Lower lobe of right lung (tissue), 2 donors: ENCODE data around the gene HEATR5B. TPM values are rescaled to one million over a fixed set of nuclear protein-coding genes. Genes with fewer than 3 reads are reported as not detected.
"Not testable (repeated sequence)": the region's sequence is repeated elsewhere in the genome, so short reads cannot be mapped to it uniquely, and the experiment has no call there.

Experiments
- ATAC-seq, 2 donors: fragments of 200-7000 bp; cut with Tn5 transposase; one replicate each; pipeline ENCODE4 v1.9.1; 2020 to 2022; ENCODE audit warnings: mild to moderate bottlenecking in 2 of 2, moderate library complexity in 2 of 2
- DNase-seq: peaks from one replicate; pipeline ENCODE4 v3.0.0-alpha.2; 2020
- H3K27ac ChIP-seq: fragments of 200-600 bp; one replicate; pipeline ENCODE4 v1.8.0; 2022
- H3K27me3 ChIP-seq: fragments of 200-600 bp; one replicate; pipeline ENCODE4 v1.8.0; 2022; ENCODE audit warnings: low read depth
- H3K36me3 ChIP-seq: fragments of 200-600 bp; one replicate; pipeline ENCODE4 v1.8.0; 2022; ENCODE audit warnings: mild to moderate bottlenecking
- H3K4me1 ChIP-seq: fragments of 200-600 bp; one replicate; pipeline ENCODE4 v1.8.0; 2022
- H3K4me3 ChIP-seq: fragments of 200-600 bp; one replicate; pipeline ENCODE4 v1.8.0; 2022; ENCODE audit warnings: mild to moderate bottlenecking
- H3K9me3 ChIP-seq: fragments of 200-600 bp; one replicate; pipeline ENCODE4 v1.8.0; 2022
- CTCF ChIP-seq: fragments of 200-600 bp; IDR thresholded peaks from one replicate; pipeline ENCODE4 v1.8.0; 2022; ENCODE audit warnings: antibody characterized with exemption, mild to moderate bottlenecking
- intact Hi-C: fragments of 100-400 bp; cut with DNase I; formaldehyde crosslinking; loops from one replicate; pipeline ENCODE4 v1.11.0; 2022
- total RNA-seq: library from RNA; stranded (reverse); fragmentation: NEBNext Ultra II Directional; extraction: Animal tissue kit (Norgen Biotek cat#: 25700); gene quantifications from one replicate; pipeline ENCODE4 v1.2.1, GENCODE V29; 2021
- donor health status: DM: no; HTN: yes; CAD: no; lungs with severe emphysema.

The HEATR5B gene
- total RNA-seq, 1 donor from 2014 or later, result 33.9 TPM

GRCh38 chr2:36981911-36982310 is 102.3 kb downstream of the HEATR5B start:
- Histone ChIP-seq H3K9me3 (no peaks in the 10 kb centered on the region), H3K27me3 (no peaks in the 10 kb centered on the region), H3K27ac (no peak overlapping the region), H3K36me3 (peaks cover 45% of the 10 kb centered on the region), H3K4me3 (no peak overlapping the region), H3K4me1 (no peaks in the 10 kb centered on the region)
- no peak for ATAC-seq
- intact Hi-C loops, result no loop called here
- no peak for DNase-seq
- TF ChIP-seq CTCF, result no peak

DNA sequence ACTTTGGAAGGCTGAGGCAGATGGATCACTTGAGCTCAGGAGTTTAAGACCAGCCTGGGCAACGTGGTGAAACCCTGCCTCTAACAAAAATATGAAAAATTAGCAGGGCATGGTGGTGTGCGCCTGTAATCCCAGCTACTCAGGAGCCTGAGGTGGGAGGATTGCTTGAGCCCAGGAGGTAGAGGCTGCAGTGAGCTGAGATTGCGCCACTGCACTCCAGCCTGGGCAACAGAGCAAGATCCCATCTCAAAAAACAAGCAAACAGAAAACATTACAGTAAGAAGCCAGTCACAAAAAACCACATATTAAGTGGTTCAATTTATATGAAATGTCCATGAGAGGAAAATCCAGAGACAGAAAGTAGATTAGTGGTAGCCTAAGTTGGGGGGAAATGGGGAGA is 105.2 kb downstream of the HEATR5B start:
- ATAC-seq, H3K27me3 ChIP-seq, DNase-seq, H3K27ac ChIP-seq, H3K4me3 ChIP-seq, intact Hi-C loops, H3K4me1 ChIP-seq, H3K9me3 ChIP-seq: not testable (repeated sequence)
- peaks cover 32% of the 10 kb centered on the region for H3K36me3 ChIP-seq

DNA sequence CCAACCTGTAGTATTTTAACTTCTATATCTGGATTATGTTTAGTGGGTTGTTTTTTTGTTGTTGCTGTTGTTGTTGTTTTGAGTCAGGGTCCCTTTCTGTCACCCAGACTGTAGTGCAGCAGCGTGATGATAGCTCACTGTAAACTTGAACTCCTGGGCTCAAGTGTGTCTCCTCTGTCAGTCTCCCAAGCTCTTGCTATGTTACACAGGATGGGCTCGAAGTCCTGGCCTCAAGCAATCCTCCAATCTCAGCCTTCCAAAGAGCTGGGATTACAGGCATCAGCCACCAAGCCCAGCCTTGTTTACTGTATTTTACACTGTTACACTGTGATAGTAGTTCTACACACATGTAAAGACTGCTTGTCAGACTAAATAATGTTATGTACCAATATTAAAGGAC is 108.1 kb downstream of the HEATR5B start:
- Histone ChIP-seq H3K27me3 (no peaks in the 10 kb centered on the region), H3K4me1 (no peaks in the 10 kb centered on the region), H3K4me3 (no peak overlapping the region), H3K27ac (no peak overlapping the region), H3K36me3 (peaks cover 21% of the 10 kb centered on the region), H3K9me3 (no peaks in the 10 kb centered on the region)
- TF ChIP-seq CTCF, result no peak
- intact Hi-C loops, result no loop called here
- no peak for DNase-seq
- ATAC-seq, result no peak

DNA sequence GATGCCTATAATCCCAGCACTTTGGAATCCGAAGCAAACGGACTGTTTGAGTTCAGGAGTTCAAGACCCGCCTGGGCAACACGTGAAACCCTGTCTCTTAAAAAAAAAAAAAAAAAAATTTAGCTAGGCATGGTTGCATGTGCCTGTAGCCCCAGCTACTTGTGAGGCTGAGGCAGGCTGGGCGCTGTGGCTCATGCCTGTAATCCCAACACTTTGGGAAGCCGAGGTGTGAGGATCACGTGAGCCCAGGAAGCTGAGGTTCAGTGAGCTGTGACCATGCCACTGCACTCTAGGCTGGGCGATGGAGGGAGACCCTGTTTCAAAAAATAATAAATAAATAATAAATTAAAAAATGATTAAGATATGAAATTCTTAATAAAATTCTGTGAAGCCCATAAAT is 108.9 kb downstream of the HEATR5B start:
- Histone ChIP-seq H3K4me3 (no peak overlapping the region), H3K4me1 (no peaks in the 10 kb centered on the region), H3K27me3 (no peaks in the 10 kb centered on the region), H3K27ac (no peak overlapping the region), H3K36me3 (peaks cover 15% of the 10 kb centered on the region), H3K9me3 (no peaks in the 10 kb centered on the region)
- TF ChIP-seq CTCF, result no peak
- no peak for ATAC-seq
- no peak for DNase-seq
- intact Hi-C loops, result no loop called here

DNA sequence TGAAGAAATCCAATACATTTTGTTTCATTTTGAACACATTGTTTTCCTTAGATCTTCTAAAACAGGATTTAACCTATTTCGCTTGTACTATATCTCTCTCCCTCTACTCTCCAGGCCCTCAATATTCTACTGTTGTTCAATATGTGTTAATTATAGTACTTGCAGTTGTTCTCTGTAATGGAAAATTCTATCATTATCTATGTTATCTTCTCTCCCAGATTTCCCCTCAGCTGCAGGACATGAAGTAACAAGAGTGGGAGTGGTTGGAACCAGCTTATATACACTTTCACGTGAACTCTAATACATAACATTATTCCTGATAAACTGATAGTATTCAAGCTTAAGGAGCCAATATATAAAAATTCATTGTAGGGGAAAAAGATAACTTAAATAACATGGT is 110.9 kb downstream of the HEATR5B start:
- no peak overlapping the region for H3K27ac ChIP-seq
- H3K27me3 ChIP-seq, result no peaks in the 10 kb centered on the region
- intact Hi-C loops, result no loop called here
- no peak overlapping the region for H3K4me3 ChIP-seq
- H3K4me1 ChIP-seq, result no peaks in the 10 kb centered on the region
- no peaks in the 10 kb centered on the region for H3K9me3 ChIP-seq
- H3K36me3 ChIP-seq, result no peaks in the 10 kb centered on the region
- DNase-seq (no peak), ATAC-seq (no peak)
- no peak for TF ChIP-seq CTCF

GRCh38 chr2:36971990-36972389 is 112.2 kb downstream of the HEATR5B start:
- Histone ChIP-seq H3K27me3 (no peaks in the 10 kb centered on the region), H3K4me3 (no peak overlapping the region), H3K36me3 (no peaks in the 10 kb centered on the region), H3K27ac (no peak overlapping the region), H3K9me3 (no peaks in the 10 kb centered on the region), H3K4me1 (peaks cover 8% of the 10 kb centered on the region)
- TF ChIP-seq CTCF, result no peak
- DNase-seq (no peak), ATAC-seq (no peak)
- intact Hi-C loops, result no loop called here
